ENCODE results near the gene POLR2H. TPM values are rescaled to one million over a fixed set of nuclear protein-coding genes. Genes with fewer than 3 reads are reported as not detected.
A peak's percentile ranks its signal among the peaks of the same experiment; 100 is the strongest.
"Not testable (repeated sequence)": the region's sequence is repeated elsewhere in the genome, so short reads cannot be mapped to it uniquely, and the experiment has no call there.

The POLR2H gene
- total and polyA plus RNA-seq, 9 donors = 47.3 to 86.9 (median 60.6) TPM

- Histone ChIP-seq H3K4me3 (peak overlapping the region; percentile 12), H3K4me1 (ENCODE audit: insufficient read depth) (peaks cover 20% of the 10 kb centered on the region)
- intact Hi-C loops (cut with DNase I) = no loop called here
These were observed 23.0 kb upstream of the POLR2H start for GRCh38 chr3:184338511-184338945.

GRCh38 chr3:184339001-184339400 is 22.5 kb upstream of the POLR2H start:
- Histone ChIP-seq H3K4me3 (peak overlapping the region; percentile 12), H3K36me3 (no peaks in the 10 kb centered on the region), H3K27ac (peak overlapping the region; percentile 93 to 95), H3K9me3 (no peaks in the 10 kb centered on the region), H3K27me3 (no peaks in the 10 kb centered on the region), H3K4me1 (ENCODE audit: insufficient read depth) (peaks cover 20% of the 10 kb centered on the region)
- intact Hi-C loops (cut with DNase I) = no loop called here
- TF ChIP-seq CTCF (IDR thresholded peaks at IDR 0.05) = no peak
- TF ChIP-seq POLR2A (IDR thresholded peaks at IDR 0.05) = no peak
- TF ChIP-seq EP300 (IDR thresholded peaks at IDR 0.05) = no peak
- DNase-seq = no peak
- WGBS, 3 donors = 44 to 52% (median 44%) methylated on average over 8 of the region's 8 CpGs

More at GRCh38 chr3:184338511-184338945, 23.0 kb upstream of the POLR2H start:
- peak overlapping the region; percentile 93 to 95 for H3K27ac ChIP-seq
- H3K36me3 ChIP-seq = no peaks in the 10 kb centered on the region
- no peaks in the 10 kb centered on the region for H3K27me3 ChIP-seq
- WGBS, 3 donors = 6 to 11% (median 10%) methylated on average over 17 to 37 of the region's 37 CpGs
- no peaks in the 10 kb centered on the region for H3K9me3 ChIP-seq
- TF ChIP-seq POLR2A (IDR thresholded peaks at IDR 0.05) = peak; percentile 54
- peak in 2 of 3 donors; percentile 14 to 35 for TF ChIP-seq CTCF (IDR thresholded peaks at IDR 0.05)
- no peak for TF ChIP-seq EP300 (IDR thresholded peaks at IDR 0.05)
- peak; percentile 90 to 96 (median 95) for DNase-seq

GRCh38 chr3:184339451-184340135 is 21.9 kb upstream of the POLR2H start:
- H3K27me3 ChIP-seq; DNase-seq; H3K4me3 ChIP-seq; H3K36me3 ChIP-seq; intact Hi-C loops (cut with DNase I); H3K9me3 ChIP-seq: not testable (repeated sequence)
- WGBS, 3 donors = 88 to 90% (median 89%) methylated on average over 19 of the region's 19 CpGs
- peaks cover 20% of the 10 kb centered on the region for H3K4me1 ChIP-seq (ENCODE audit: insufficient read depth)
- peak overlapping the region in 1 of 2 donors; percentile 95 for H3K27ac ChIP-seq

- WGBS, 3 donors = 81 to 92% (median 90%) methylated on average over 7 of the region's 7 CpGs
- no peaks in the 10 kb centered on the region for H3K27me3 ChIP-seq
- no peaks in the 10 kb centered on the region for H3K9me3 ChIP-seq
- no peak overlapping the region for H3K4me3 ChIP-seq
- no peak for DNase-seq
- intact Hi-C loops (cut with DNase I) = no loop called here
- no peak overlapping the region for H3K27ac ChIP-seq
- no peaks in the 10 kb centered on the region for H3K36me3 ChIP-seq
- peaks cover 18% of the 10 kb centered on the region for H3K4me1 ChIP-seq (ENCODE audit: insufficient read depth)
- TF ChIP-seq CTCF (IDR thresholded peaks at IDR 0.05) = no peak
- no peak for TF ChIP-seq POLR2A (IDR thresholded peaks at IDR 0.05)
- TF ChIP-seq EP300 (IDR thresholded peaks at IDR 0.05) = no peak
These were observed 19.6 kb upstream of the POLR2H start for GRCh38 chr3:184341925-184342324.

- Histone ChIP-seq H3K9me3 (no peaks in the 10 kb centered on the region), H3K4me1 (ENCODE audit: insufficient read depth) (peaks cover 13% of the 10 kb centered on the region), H3K27me3 (no peaks in the 10 kb centered on the region), H3K27ac (no peak overlapping the region), H3K36me3 (no peaks in the 10 kb centered on the region), H3K4me3 (no peak overlapping the region)
- no peak for TF ChIP-seq CTCF (IDR thresholded peaks at IDR 0.05)
- no peak for TF ChIP-seq EP300 (IDR thresholded peaks at IDR 0.05)
- TF ChIP-seq POLR2A (IDR thresholded peaks at IDR 0.05) = no peak
- no peak for DNase-seq
- intact Hi-C loops (cut with DNase I) = no loop called here
- 33 to 43% (median 43%) methylated on average over 5 of the region's 5 CpGs for WGBS, 3 donors
These were observed 18.2 kb upstream of the POLR2H start for GRCh38 chr3:184343200-184343876.

Measured in ovary (tissue), 9 donors.